HEK293 (cell line): Measurements from ENCODE around the gene EIF2AK2.

Source experiments
- CTCF ChIA-PET: fragments of 350-600 bp; formaldehyde crosslinking; extraction: SDS; loops from one replicate; lab custom pipeline; 2021; ENCODE audit warnings: antibody characterized with exemption; lab: Yijun Ruan, JAX
- POLR2A ChIA-PET: fragments of 300-600 bp; formaldehyde crosslinking; extraction: SDS; loops from one replicate; lab custom pipeline; 2020; ENCODE audit warnings: antibody characterized with exemption, inconsistent platforms; lab: Yijun Ruan, JAX
- H3K27ac ChIP-seq: fragments of 200-500 bp; sonication (Bioruptor generic); 2 replicates; pipeline ENCODE4 v1.5.1; 2014; ENCODE audit warnings: low read depth, low read length, control low read depth, inconsistent platforms; ENCODE audit errors: extremely low read depth
- H3K36me3 ChIP-seq, 2 experiments: fragments of 200-500 bp in 1 of 2; sonication (Bioruptor generic) in 1 of 2; 1 replicate in 1 of 2; 2 replicates in 1 of 2; pipeline ENCODE4 v1.5.1; 2014 to 2017; ENCODE audit warnings: inconsistent platforms in 2 of 2, low read length in 2 of 2; ENCODE audit not compliant: control insufficient read depth in 2 of 2, insufficient read depth in 1 of 2
- H3K4me1 ChIP-seq: fragments of 200-500 bp; sonication (Bioruptor generic); 2 replicates; pipeline ENCODE4 v1.5.1; 2014; ENCODE audit warnings: mild to moderate bottlenecking, low read length, inconsistent platforms; ENCODE audit not compliant: control insufficient read depth, insufficient read depth
- H3K4me3 ChIP-seq: 2 replicates; pipeline ENCODE4 v1.5.1; 2011; ENCODE audit warnings: low read depth, mild to moderate bottlenecking, control low read depth, low read length, moderate library complexity
- H3K9me3 ChIP-seq: fragments of 200-500 bp; sonication (Bioruptor generic); 2 replicates; pipeline ENCODE4 v1.5.1; 2014; ENCODE audit warnings: low read depth, low read length, inconsistent platforms; ENCODE audit not compliant: control insufficient read depth, insufficient read depth
- BCL11B ChIP-seq: fragments of 450-650 bp; formaldehyde crosslinking; IDR thresholded peaks from 2 replicates; pipeline ENCODE4 v1.5.1; 2016; ENCODE audit warnings: low read depth, missing biosample characterization, missing genetic modification characterization
- KLF16 ChIP-seq: fragments of 450-650 bp; formaldehyde crosslinking; IDR thresholded peaks from 2 replicates; pipeline ENCODE4 v1.5.1; 2017; ENCODE audit warnings: missing biosample characterization, missing genetic modification characterization
- KLF9 ChIP-seq: fragments of 450-650 bp; formaldehyde crosslinking; IDR thresholded peaks from 2 replicates; pipeline ENCODE4 v1.5.1; 2016; ENCODE audit warnings: missing biosample characterization, missing genetic modification characterization, low read depth
- SCRT2 ChIP-seq: fragments of 450-650 bp; formaldehyde crosslinking; IDR thresholded peaks from 2 replicates; pipeline ENCODE4 v1.5.1; 2016; ENCODE audit warnings: missing biosample characterization, missing genetic modification characterization
- SP2 ChIP-seq: fragments of 450-650 bp; formaldehyde crosslinking; IDR thresholded peaks from 2 replicates; pipeline ENCODE4 v1.5.1; 2016; ENCODE audit warnings: missing biosample characterization, missing genetic modification characterization
- SP3 ChIP-seq: fragments of 450-650 bp; formaldehyde crosslinking; IDR thresholded peaks from 2 replicates; pipeline ENCODE4 v1.5.1; 2016; ENCODE audit warnings: missing biosample characterization, missing genetic modification characterization
- WT1 ChIP-seq: fragments of 450-650 bp; formaldehyde crosslinking; IDR thresholded peaks from 2 replicates; pipeline ENCODE4 v1.5.1; 2016; ENCODE audit warnings: missing biosample characterization, missing genetic modification characterization
- YY1 ChIP-seq: fragments of 450-650 bp; formaldehyde crosslinking; IDR thresholded peaks from 2 replicates; pipeline ENCODE4 v1.5.1; 2018; ENCODE audit warnings: missing biosample characterization, missing genetic modification characterization
- YY2 ChIP-seq: fragments of 450-650 bp; formaldehyde crosslinking; IDR thresholded peaks from 2 replicates; pipeline ENCODE4 v1.5.1; 2016; ENCODE audit warnings: missing biosample characterization, missing genetic modification characterization
- ZBTB26 ChIP-seq: fragments of 450-650 bp; formaldehyde crosslinking; optimal IDR thresholded peaks from 2 replicates; pipeline ENCODE3; 2016; ENCODE audit warnings: missing biosample characterization, mild to moderate bottlenecking, missing genetic modification characterization
- ZBTB6 ChIP-seq: fragments of 450-650 bp; formaldehyde crosslinking; IDR thresholded peaks from 2 replicates; pipeline ENCODE4 v1.5.1; 2017; ENCODE audit warnings: missing biosample characterization, missing genetic modification characterization
- ZBTB7A ChIP-seq: fragments of 450-650 bp; formaldehyde crosslinking; IDR thresholded peaks from 2 replicates; pipeline ENCODE4 v1.5.1; 2016; ENCODE audit warnings: low read depth, missing biosample characterization, missing genetic modification characterization
- ZNF10 ChIP-seq: fragments of 450-650 bp; formaldehyde crosslinking; IDR thresholded peaks from 2 replicates; pipeline ENCODE4 v1.5.1; 2017; ENCODE audit warnings: missing biosample characterization, missing genetic modification characterization
- ZNF132 ChIP-seq: fragments of 450-650 bp; formaldehyde crosslinking; IDR thresholded peaks from 2 replicates; pipeline ENCODE4 v1.5.1; 2017; ENCODE audit warnings: missing biosample characterization, missing genetic modification characterization, borderline replicate concordance
- ZNF133 ChIP-seq: fragments of 450-650 bp; formaldehyde crosslinking; IDR thresholded peaks from 2 replicates; pipeline ENCODE4 v1.5.1; 2016; ENCODE audit warnings: missing biosample characterization, missing genetic modification characterization
- ZNF202 ChIP-seq: fragments of 450-650 bp; formaldehyde crosslinking; IDR thresholded peaks from 2 replicates; pipeline ENCODE4 v1.5.1; 2016; ENCODE audit warnings: missing biosample characterization, missing genetic modification characterization, borderline replicate concordance
- ZNF223 ChIP-seq: fragments of 450-650 bp; formaldehyde crosslinking; IDR thresholded peaks from 2 replicates; pipeline ENCODE4 v1.5.1; 2016; ENCODE audit warnings: missing biosample characterization, missing genetic modification characterization
- ZNF266 ChIP-seq: fragments of 450-650 bp; formaldehyde crosslinking; IDR thresholded peaks from 2 replicates; pipeline ENCODE4 v1.5.1; 2016; ENCODE audit warnings: missing biosample characterization, missing genetic modification characterization, low read depth
- ZNF398 ChIP-seq: fragments of 450-650 bp; formaldehyde crosslinking; IDR thresholded peaks from 2 replicates; pipeline ENCODE4 v1.5.1; 2017; ENCODE audit warnings: missing biosample characterization, missing genetic modification characterization
- ZNF426 ChIP-seq: fragments of 450-650 bp; formaldehyde crosslinking; IDR thresholded peaks from 2 replicates; pipeline ENCODE4 v1.5.1; 2017; ENCODE audit warnings: missing biosample characterization, missing genetic modification characterization, mild to moderate bottlenecking, inconsistent platforms, moderate library complexity
- ZNF449 ChIP-seq: fragments of 450-650 bp; formaldehyde crosslinking; IDR thresholded peaks from 2 replicates; pipeline ENCODE4 v1.5.1; 2017; ENCODE audit warnings: missing biosample characterization, mild to moderate bottlenecking, missing genetic modification characterization, moderate library complexity
- ZNF571 ChIP-seq: fragments of 450-650 bp; formaldehyde crosslinking; IDR thresholded peaks from 2 replicates; pipeline ENCODE4 v1.5.0; 2017; ENCODE audit warnings: missing biosample characterization, missing genetic modification characterization
- ZNF645 ChIP-seq: fragments of 450-650 bp; formaldehyde crosslinking; IDR thresholded peaks from 2 replicates; pipeline ENCODE4; 2016; ENCODE audit warnings: missing biosample characterization, missing genetic modification characterization
- ZNF777 ChIP-seq: fragments of 450-650 bp; formaldehyde crosslinking; IDR thresholded peaks from 2 replicates; pipeline ENCODE4 v1.5.1; 2017; ENCODE audit warnings: missing biosample characterization, missing genetic modification characterization, borderline replicate concordance
- ZNF785 ChIP-seq: fragments of 450-650 bp; formaldehyde crosslinking; IDR thresholded peaks from 2 replicates; pipeline ENCODE4 v1.5.1; 2016; ENCODE audit warnings: missing biosample characterization, missing genetic modification characterization
- ZSCAN4 ChIP-seq: fragments of 450-650 bp; formaldehyde crosslinking; IDR thresholded peaks from 2 replicates; pipeline ENCODE4 v1.5.1; 2017; ENCODE audit warnings: missing biosample characterization, missing genetic modification characterization
- ZXDB ChIP-seq: fragments of 450-650 bp; formaldehyde crosslinking; IDR thresholded peaks from 2 replicates; pipeline ENCODE4 v1.5.1; 2016; ENCODE audit warnings: missing biosample characterization, missing genetic modification characterization

EIF2AK2 gene

GRCh38 chr2:37156857-37157714, at the start of gene EIF2AK2:
Gene EIF2AK2, minus strand, starts transcription at chr2:37156980. Its CDS starts 9,174 bp downstream, at chr2:37147806.
- POLR2A ChIA-PET: interaction anchor here (1.1 to 1.3 kb wide), 3 partner anchors 74 to 514 kb away, joined by 3 read pairs; partner anchors contain the start of genes CEBPZ and NDUFAF7
- TF ChIP-seq ZBTB6 (tag by site-specific recombination): no peak
- TF ChIP-seq BCL11B (tag by site-specific recombination): no peak
- TF ChIP-seq KLF9: no peak
- TF ChIP-seq ZNF426 (tag by site-specific recombination): no peak
- TF ChIP-seq ZBTB7A (tag by site-specific recombination): no peak
- TF ChIP-seq ZNF223: no peak
- TF ChIP-seq ZNF133 (tag by site-specific recombination): no peak
- peak; percentile 48; the same call in 1 of the 2 replicates for TF ChIP-seq SP3
- TF ChIP-seq ZNF571 (tag by site-specific recombination): no peak
- no peak for TF ChIP-seq YY2 (tag by site-specific recombination)
- no peak for TF ChIP-seq ZNF132 (tag by site-specific recombination)
- no peak for TF ChIP-seq WT1 (tag by site-specific recombination)
- TF ChIP-seq KLF16 (tag by site-specific recombination): no peak
- TF ChIP-seq ZNF785 (tag by site-specific recombination): no peak
- TF ChIP-seq ZNF645 (tag by site-specific recombination): no peak
- TF ChIP-seq ZNF449 (tag by site-specific recombination): 0 out of 2 replicates have a peak, but pooled peaks have one; percentile 21
- no peak for TF ChIP-seq ZNF202 (tag by site-specific recombination)
- TF ChIP-seq ZNF266: no peak
- no peak for TF ChIP-seq ZNF10
- 0 out of 2 replicates have a peak, but pooled peaks have one; percentile 16 for TF ChIP-seq ZNF398 (tag by site-specific recombination)
- no peak for TF ChIP-seq YY1 (tag by site-specific recombination)
- TF ChIP-seq SP2 (tag by site-specific recombination): peak; percentile 57
- TF ChIP-seq ZSCAN4 (tag by site-specific recombination): no peak
- peak; percentile 44 for TF ChIP-seq ZBTB26 (tag by site-specific recombination)
- no peak for TF ChIP-seq ZNF777 (tag by site-specific recombination)
- 0 out of 2 replicates have a peak, but pooled peaks have one; percentile 52 for TF ChIP-seq SCRT2
- peak; percentile 40 for TF ChIP-seq ZXDB (tag by site-specific recombination)

More at GRCh38 chr2:37156857-37157714, at the start of gene EIF2AK2:
- peaks cover 3 to 8% of the 10 kb centered on the region in 2 experiments; a peak in 2 of 3 replicates for H3K36me3 ChIP-seq
- H3K4me1 ChIP-seq: peaks cover 10% of the 10 kb centered on the region; the same call in 1 of the 2 replicates
- no peaks in the 10 kb centered on the region for H3K9me3 ChIP-seq
- peak within 1 kb of the TSS; percentile 67 for H3K27ac ChIP-seq
- CTCF ChIA-PET: interaction anchor here (0.7 to 4.1 kb wide), 3 partner anchors 10 to 20 kb away, joined by 3 to 22 read pairs (median 4); no protein-coding TSS in a partner anchor
- peak within 1 kb of the TSS; percentile 86 for H3K4me3 ChIP-seq
